Non-pigmented ciliary epithelial cell (primary cell): Measurements from ENCODE around the gene RNF114.
"Not testable (repeated sequence)": the region's sequence is repeated elsewhere in the genome, so short reads cannot be mapped to it uniquely, and the experiment has no call there.

ENCODE experiments used
- DNase-seq: peaks from one replicate; pipeline ENCODE4 v3.0.0-alpha.2; 2010; ENCODE audit warnings: low read depth

The RNF114 gene

DNA sequence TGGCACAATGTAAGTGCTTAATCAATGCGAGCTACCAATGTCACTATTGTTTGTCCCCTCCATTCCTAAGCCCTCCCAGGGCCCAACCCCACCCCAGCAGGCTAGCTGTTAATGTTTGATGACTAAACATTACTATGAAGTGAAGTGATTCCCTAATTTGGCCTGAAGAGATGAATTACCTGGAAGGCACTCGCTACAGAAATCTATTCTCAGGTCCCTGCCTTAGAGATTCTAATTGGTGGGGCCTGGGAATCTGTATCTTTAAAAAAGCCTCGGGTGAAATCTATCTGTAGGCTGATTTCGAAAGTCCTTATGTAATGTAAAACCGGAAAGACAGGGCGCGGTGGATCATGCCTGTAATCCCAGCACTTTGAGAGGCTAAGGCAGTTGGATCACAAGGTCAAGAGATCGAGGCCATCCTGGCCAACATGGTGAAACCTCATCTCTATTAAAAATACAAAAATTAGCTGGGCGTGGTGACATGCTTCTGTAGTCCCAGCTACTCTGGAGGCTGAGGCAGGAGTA is 29.6 kb downstream of the RNF114 start:
- no peak for DNase-seq

DNA sequence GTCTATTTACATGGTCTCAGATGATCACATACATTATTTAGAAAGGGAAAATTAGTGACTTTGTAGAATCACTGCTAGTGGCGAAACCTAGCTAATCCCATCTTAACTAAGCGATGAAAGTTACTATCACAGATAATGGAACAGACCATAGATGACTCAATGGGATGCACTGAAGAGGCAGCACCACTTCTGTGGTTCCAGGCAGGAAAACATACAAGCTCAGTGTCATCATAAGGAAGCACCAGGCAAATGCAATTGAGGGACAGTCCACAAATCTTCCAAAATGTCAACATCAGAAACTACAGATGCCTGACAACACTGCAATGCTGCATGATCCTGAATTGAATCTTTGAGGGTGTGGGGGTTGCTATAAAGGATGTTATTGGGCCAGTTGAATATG is 30.7 kb downstream of the RNF114 start:
- DNase-seq = no peak

DNA sequence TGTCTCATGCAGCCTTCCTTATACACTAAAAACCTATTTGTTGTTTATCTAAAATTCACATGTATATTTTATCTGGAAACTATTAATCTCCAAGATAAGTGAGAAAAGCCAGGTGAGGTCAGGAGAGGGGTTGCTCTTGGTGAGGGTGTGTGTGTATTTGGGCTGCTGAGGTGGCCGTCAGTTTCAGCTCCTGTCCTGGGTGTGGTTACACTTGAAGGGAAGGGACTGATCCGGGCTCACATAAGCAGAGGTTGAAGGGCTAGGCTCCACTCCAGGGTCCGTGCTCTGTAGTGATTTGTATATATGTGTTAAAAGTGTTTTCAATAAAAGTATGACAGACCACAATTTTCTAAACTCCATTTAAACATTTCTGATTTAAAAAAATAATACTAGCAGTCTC is 33.0 kb downstream of the RNF114 start:
- no peak for DNase-seq

DNA sequence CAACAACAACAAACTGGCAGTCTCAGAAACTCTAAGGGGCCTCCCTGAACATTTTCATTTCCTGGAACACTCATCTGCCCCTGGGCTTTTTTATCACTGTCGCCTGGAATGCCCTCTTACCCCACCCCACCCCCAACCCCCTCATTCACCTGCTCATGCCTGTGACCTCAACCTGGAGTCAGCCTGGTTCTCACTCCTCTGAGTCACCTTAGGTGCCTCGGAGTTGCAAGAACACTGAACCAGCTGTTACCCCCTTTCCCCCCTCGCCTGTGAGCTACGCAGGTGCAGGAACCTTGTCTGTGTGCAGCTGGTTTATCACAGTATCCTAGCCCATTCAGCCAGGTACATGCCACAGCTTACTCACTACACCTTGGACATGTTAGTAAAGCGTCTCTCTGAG is 33.7 kb downstream of the RNF114 start:
- DNase-seq = no peak

DNA sequence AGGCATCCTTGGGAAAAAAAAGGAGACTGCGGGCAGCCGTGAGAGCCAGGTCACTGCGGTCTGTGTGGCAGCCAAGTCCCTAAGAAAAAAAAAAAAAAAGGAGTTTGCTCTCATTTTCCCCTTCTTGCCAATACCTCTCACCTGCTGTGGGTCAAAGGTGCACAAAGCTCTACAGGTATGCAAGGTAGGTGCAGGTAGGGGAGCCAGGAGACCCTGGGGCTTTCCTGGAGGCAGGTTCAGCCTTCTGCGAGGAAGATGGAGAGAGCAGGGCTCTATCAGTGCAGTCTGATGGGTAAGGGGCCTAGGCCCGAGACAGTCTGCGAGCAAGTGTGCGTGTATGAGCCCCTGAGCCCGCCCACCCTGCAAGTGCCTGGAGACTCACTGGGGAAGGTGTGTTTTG is 34.3 kb downstream of the RNF114 start:
- DNase-seq = no peak

DNA sequence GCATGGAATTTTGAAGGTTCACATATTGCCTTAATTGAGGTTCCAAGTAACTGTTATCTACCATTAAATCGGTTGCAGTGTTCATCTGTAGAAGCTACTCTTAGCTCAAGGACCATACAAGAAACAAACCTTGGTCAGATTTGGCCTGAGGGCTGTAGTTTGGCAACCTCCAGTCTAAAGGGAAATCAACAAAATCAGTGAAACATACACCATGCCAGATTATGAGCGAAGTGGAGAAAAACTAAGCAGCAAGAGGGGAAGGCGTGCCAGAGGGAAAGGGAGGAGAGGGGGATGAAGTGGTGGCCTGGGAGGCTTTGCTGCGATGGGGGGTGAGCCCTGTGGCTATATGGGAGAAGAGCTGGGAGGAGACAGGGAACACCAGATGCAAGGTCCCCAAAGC is 37.8 kb downstream of the RNF114 start:
- no peak for DNase-seq

DNA sequence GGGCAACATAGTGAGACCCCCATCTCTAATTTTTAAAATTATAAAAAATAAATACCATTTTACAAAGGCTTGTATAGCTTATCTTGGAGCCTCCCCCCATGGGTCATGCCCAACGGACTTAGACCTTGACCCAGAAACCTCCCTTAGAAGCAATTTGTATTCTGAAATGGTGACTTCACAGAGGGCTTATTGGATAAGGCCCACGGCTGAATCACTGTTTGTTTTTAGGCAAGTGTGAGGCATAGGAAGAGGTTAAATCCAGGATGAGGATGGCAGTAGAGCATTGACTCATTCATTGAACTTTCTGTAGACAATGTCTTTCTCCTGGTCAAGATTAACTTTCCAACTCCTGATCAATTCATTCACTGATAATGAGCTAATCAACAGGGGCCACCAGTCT is 40.3 kb downstream of the RNF114 start:
- DNase-seq = no peak

DNA sequence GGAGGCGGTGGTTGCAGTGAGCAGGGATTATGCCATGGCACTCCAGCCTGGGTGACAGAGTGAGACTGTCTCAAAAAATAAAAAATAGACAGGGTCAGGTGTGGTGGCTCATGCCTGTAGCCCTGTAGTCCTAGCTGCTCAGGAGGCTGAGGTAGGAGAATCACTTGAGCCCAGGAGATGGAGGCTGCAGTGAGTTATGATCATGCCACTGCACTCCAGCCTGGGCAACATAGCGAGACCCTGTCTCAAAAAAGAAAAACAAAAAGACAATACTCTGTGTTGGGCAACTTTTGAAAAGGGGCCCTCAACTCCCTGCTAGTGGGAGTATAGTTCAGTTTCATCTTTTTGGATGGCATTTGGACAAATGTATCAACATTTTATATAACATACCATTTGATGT is 41.5 kb downstream of the RNF114 start:
- not testable (repeated sequence) for DNase-seq

DNA sequence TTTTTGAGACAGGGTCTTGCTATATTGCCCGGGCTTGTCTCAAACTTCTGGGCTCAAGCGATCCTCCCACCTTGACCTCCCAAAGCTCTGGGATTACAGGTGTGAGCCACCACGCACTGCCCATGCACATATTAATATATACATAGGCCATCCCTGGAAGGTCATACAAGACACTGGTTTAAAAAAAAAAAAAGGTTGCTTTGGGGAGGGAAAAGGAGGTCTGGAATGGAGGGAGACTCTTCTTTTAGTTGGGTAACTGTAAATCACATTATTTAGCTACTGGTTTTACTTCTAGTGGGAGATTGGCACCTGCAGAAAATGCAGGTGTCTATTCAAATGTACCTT is 42.5 kb downstream of the RNF114 start:
- no peak for DNase-seq

DNA sequence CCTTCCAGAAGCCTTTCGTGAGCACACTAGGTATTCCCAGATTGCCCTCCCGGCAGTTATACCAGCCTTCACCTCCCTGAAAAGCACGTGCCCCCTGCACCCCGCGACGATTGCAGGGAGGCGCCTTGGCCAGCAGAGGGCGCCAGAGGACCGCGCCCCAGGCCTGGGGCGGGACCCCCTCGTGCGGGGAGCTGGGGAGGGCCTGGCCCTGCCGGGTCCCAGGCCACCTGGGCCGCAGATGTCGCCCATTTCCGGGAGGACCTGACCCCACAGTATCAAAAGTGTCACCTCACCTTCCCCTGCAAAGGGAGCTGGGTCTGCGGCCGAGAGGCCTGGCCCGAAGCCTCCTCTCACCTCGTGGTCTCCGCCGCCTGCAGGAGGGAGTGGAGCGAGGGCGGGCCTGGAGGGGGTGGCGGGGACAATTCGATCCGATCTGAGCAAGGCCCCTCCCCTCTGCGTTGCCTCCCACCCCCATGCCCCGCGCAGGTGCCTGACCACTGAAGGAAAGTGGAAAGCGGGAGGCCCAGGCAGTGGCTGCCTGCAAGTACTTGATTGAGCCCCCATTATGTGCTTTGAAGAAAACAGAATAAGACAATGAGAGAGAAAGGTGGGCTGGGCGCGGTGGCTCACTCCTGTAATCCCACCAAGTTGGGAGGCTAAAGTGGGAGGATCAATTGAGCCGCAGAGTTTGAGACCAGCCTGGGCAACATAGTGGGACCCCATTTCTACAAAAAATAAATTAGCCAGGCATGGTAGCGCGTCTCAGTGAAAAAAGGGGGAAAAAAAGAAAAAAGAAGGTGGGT is 43.0 kb downstream of the RNF114 start:
- DNase-seq = no peak

DNA sequence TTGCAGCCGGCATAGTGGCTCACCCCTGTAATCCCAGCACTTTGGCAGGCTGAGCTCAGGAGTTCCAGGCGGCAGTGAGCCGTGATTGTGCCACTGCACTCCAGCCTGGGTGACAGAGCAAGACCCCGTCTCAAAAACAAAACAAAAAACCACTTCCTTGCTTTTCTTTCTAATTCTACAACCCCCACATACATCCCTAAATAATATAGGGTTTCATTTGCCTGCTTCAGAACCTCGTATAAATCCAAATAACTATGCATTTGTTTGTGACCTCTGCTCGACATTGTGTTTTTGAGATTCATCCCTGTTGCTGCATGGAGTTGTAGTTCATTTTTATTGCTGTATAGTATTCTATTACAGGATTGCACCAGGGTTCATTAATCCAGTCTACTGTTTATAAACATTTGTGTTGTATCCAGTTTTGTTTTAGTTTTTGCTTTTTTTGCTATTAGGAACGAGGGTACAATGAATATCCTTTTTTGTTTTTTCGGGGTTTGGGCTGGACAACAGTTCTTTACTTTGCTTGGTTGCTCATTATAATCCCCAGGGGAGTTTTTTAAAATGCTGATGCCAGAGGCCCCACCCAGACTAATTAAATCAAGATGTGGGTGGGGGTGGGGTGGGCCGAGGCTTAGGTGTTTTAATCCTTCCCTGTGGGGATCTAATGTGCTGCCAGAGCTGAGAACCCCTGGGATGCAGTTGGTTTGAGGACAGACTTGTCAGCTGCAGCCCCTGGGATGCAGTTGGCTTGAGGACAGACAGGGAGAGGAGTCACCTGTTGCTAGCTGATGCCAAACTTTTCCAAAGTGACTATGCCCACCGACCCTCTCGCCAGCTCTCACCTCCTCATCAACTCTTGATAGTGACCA is 44.2 kb downstream of the RNF114 start:
- DNase-seq = no peak

DNA sequence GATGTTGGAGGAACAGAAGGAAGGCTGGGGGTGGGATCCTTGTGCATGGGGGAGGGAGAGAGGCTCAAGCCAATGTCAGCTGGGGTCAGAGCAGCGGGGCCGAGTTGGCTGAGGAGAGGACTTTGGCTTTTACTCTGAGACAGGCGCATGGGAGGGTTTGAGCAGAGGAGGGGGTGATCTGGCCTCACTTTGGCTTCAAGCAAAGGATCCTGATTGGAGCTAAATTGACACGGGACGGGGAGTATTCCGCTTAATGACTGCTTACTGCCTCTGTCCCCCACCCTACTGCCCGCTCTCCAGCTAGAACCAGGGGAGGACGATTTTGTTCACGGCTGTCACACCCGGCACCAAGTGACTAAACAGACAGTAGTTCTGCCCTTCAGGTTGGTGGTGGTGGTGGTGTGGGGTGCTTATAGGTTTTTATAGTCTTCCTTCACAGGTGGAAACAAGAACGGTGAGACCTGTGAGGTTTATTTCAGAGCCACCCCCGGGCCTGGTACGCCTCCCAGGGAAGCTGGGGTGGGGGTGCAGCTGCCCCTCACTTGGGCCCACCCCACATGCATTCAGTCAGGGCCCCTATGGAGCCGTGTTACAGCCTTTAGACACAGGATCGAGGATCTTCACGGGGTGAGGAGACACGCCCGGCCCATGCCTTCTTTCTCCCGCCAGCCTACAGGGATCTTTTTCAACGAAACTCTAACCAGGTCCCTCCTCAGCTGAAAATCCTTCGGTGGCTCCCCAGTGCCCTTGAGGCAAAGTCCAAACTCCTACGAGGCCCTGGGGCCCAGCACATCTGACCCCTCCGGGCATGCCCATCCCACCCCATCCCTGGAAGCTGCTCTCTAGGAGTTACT is 45.2 kb downstream of the RNF114 start:
- no peak for DNase-seq

DNA sequence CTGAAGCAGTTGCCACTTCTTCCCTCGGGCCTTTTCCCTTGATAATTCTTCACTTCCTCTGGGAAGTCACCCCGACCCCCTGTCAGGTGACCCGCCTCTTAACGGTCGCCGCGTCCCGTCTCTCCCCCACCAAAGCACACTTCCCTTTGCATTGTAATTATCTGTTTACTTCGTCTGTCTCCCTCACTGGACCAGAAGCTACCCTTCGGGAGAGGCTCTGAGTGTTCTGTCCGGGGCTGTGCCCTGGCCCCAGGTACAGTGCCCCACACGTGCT is 45.8 kb downstream of the RNF114 start:
- DNase-seq = no peak

DNA sequence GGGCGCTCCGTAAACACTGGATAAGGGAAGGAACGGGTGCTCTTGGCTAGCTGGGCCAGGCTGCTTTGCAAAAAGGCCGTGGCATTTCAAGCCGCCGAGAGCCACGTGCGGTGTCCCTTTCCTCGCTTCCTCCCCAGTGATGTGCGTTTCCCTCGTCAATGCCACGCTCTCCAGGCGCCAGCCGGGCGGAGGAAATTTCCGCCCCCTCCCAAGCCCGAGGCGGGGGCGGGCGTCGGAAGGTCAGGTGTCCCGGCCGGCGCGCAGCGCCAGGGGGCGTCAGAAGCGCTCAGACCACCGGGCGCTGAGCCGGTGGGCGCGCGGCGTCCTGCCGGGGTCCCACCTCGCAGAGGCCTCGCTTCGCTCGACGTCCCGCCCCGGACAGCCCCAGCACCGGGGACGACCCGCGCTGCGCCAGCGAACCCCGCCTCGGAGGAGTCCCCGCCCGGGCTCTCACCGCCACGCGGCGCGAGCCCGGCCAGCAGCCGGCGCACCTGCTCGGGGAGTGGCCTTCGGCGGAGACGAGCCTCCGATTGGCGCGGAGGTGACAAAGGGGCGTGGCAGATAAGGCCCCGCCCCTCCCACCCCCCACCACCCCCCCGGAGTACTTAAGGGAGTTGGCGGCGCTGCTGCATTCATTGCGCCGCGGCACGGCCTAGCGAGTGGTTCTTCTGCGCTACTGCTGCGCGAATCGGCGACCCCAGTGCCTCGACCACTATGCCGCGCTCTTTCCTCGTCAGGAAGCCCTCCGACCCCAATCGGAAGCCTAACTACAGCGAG is 46.3 kb downstream of the RNF114 start, which contains the start of gene SNAI1:
Gene SNAI1 (plus strand): TSS at position 635 of the 777 bp plus-strand sequence. CDS start 80 bp downstream, at position 715.
- no peak for DNase-seq

DNA sequence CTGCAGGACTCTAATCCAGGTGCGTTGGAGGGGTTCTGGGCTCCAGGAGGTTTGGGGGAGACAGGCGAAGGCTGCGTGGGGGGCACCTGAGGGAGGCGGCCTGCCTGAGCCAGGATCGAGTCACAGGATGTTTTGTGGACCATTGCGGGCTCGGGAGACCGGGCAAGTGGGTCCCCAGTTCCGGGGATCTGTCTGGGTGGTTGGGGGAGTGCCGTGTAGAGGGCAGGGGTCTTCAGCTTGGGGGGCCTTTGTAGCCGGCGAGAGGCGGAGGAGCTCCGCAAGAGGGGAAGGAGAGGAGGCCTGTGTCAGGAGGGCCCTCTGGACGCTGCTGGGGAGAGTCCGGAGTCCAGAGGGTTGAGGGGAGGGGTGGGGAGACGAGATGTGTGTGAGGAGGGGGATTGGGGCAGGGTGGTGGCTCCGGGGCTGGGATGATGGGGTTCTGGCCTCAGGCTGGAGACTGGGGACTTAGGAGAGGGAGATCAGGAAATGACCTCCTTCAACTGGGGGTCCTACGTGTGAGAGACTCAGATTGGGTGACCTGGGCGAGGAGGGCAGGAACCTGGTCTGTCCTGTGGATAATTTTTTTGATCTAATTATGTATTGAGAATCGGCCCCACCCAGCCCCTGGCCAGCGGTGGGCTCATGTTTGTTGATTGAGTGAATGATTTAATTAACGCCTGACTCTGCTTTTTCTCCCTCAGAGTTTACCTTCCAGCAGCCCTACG is 47.1 kb downstream of the RNF114 start:
- DNase-seq = no peak

DNA sequence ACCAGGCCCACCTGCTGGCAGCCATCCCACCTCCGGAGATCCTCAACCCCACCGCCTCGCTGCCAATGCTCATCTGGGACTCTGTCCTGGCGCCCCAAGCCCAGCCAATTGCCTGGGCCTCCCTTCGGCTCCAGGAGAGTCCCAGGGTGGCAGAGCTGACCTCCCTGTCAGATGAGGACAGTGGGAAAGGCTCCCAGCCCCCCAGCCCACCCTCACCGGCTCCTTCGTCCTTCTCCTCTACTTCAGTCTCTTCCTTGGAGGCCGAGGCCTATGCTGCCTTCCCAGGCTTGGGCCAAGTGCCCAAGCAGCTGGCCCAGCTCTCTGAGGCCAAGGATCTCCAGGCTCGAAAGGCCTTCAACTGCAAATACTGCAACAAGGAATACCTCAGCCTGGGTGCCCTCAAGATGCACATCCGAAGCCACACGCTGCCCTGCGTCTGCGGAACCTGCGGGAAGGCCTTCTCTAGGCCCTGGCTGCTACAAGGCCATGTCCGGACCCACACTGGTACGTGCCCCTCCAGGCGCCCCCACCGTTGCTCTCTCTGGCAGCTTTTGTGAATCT is 47.7 kb downstream of the RNF114 start:
- no peak for DNase-seq

DNA sequence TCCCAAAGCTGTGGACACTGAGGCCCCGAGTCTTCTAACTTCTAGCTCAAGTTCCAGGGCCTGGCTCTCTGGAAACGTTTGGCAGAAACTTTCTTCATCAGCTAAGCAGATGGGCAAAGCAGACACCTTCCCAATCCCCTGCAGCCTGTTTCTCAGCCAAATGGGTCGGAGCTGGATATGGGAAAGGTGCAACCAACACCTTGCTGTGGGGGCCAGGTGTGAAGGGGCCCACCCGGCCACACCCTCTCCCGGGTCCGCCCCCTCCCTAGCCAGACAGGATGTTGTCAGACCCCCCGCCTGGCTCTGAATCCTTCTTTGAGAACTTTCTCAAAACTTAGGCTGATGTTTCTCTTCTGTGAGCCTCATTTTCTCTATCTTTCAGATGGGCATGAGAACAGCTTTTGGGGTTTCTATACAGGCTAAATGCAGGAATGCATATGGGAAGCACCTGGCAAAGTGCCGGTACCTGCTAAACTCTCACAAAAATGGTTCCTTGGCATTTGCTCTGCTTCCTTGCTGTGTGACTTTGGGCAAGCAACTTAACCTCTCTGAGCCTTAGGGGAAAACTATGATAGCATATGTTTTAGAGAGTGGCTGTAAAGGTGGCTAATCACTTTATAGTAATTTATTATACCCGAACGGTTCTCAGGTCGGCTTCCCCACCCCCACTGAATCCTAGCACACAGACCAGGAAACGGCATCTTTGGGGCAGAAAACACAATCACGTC is 48.4 kb downstream of the RNF114 start:
- no peak for DNase-seq

DNA sequence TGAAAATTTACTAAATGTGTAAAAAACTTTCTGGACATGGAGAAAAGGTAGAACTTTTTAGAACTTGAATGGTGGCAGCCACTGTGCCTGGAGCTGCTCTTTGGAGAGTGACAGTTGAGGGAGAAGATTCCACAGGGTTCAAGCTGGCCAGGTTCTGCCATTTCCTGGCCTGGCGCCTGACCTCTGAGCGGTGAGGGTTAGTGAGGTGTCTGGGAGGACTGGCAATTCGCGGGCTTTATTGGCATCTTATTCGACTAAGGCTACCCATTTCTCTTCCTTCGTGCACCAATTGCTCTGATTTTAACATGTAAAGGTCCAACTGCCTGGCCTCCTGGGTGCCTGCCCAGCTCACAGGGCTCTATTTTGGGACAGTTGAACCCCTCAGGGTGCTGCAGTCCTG is 49.0 kb downstream of the RNF114 start:
- DNase-seq = no peak

DNA sequence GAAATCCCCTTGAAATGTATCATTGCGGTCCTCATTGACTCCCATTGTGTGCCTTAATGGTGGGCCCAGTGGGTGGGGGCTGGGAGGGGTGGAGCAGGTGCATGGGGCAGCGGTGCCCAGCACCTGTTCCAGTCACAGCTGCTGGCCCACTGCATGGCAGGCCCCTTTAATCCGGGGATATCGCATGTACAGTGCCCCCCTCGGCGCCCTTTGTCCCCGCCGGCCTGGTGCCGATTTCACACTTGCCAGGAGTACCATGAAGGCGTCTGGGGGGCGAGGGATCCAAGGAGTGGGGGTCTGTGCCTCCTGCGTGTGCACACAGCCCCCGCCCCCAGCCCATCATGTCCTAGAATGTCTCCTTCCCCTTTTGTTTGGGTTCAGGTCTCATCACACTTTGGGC is 49.4 kb downstream of the RNF114 start:
- DNase-seq = no peak

DNA sequence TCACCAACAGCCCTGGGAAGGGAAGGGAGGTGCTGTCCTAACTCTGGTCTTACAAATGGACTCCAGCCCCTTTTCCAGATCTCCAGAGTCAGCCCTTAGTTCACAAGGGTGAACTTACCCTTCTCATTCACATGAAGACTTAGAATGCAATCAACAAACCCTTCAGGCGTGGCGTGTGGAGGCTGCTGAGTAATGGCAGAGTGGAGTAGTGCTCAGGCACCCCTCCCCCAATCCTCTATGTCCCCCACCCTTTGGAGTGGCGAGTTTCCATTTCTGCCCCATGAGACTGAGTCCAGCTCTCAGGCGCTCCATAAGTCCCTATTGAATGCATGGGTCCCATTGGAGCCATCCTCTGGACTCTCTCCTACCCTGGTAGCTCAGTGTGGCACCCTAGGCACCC is 49.9 kb downstream of the RNF114 start:
- no peak for DNase-seq
